Diencephalon (tissue), 1 donor: ENCODE measurements around the gene SEMA4F. TPM values are rescaled to one million over a fixed set of nuclear protein-coding genes. Genes with fewer than 3 reads are reported as not detected.

Source experiments
- total RNA-seq: library from RNA; depleted of rRNA; stranded (reverse); fragments of >200 nt; gene quantifications from one replicate; pipeline ENCODE4 v1.2.3, GENCODE V29; 2014

Gene SEMA4F, protein sequence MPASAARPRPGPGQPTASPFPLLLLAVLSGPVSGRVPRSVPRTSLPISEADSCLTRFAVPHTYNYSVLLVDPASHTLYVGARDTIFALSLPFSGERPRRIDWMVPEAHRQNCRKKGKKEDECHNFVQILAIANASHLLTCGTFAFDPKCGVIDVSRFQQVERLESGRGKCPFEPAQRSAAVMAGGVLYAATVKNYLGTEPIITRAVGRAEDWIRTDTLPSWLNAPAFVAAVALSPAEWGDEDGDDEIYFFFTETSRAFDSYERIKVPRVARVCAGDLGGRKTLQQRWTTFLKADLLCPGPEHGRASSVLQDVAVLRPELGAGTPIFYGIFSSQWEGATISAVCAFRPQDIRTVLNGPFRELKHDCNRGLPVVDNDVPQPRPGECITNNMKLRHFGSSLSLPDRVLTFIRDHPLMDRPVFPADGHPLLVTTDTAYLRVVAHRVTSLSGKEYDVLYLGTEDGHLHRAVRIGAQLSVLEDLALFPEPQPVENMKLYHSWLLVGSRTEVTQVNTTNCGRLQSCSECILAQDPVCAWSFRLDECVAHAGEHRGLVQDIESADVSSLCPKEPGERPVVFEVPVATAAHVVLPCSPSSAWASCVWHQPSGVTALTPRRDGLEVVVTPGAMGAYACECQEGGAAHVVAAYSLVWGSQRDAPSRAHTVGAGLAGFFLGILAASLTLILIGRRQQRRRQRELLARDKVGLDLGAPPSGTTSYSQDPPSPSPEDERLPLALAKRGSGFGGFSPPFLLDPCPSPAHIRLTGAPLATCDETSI
- total RNA-seq = 21.0 TPM

DNA sequence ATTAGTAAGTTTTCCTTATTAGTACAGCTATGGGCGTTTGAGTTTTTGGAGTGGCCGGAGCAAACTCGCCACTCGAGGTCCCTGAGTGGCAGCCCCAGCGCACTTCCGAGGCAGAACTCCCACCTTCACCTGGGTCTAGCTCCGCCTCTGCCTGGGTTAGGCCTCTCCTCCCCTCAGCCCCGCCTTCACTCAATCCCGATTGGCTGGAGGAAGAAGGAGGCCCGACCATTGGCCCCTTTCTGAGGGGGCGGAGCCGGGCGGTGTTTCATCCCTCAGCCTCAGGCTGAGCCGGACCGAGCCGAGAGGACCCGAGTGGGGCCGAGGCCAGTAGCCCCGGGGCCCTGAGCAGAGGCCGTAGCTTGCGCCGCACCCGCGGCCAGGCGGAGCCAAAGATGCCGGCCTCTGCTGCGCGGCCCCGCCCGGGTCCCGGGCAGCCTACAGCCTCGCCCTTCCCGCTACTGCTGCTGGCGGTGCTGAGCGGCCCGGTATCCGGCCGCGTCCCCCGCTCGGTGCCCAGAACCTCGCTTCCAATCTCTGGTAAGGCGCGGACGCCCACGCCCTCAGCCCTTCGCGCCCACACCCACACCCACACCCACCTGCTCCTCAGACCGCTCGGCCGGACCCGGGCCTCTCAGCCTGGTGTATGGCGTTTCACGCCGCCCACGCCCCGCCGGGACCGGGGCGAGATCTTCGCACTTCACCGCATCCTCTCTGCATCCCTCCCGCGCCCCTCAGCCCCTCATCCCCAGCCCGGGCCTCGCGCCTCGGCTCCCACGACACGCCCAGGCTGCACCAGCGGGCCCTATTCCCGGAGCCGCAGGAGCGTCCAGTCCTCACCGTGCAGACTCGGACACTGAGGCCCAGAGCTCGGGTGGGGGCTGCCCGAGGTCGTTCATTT lies at the start of gene SEMA4F:
SEMA4F (plus strand) TSS at position 263 of the 898 bp plus-strand sequence; CDS start at position 393, 130 bp downstream.

DNA sequence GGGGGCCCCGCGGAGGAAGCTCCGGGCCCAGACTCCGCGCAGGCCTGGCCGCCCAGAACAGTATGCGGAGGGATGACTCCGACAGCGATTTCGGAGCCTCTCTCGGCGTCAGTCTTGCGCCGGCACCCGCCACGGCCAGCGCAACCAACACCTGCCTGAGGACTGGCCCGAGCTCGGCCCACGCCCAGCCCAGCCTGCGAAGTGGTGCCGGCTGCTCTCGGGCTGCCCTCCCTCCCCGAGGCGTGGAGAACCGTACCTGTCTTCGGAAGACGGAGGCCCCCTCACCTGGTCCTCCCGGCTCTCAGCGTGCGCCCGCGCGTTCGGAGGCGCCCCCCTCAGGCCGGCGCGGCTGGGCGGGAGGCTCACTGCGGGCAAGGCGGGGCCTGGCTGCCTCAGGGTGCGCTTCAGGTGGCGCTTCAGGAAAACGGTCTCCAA lies 6.0 kb upstream of the SEMA4F start, which contains the start of gene M1AP:
M1AP (minus strand) TSS at position 322 of the 435 bp plus-strand sequence. CDS start 8,055 bp downstream, outside the sequence.

Other genes with a start within 250 kb of the SEMA4F start
- gene C2orf81, start 232.6 kb upstream of the SEMA4F start, total RNA-seq = 0.92 TPM
- 34.4 TPM for gene WDR54, start 232.5 kb upstream of the SEMA4F start, total RNA-seq
- 11.1 TPM for gene RTKN, start 212.3 kb upstream of the SEMA4F start, total RNA-seq
- 10.1 TPM for gene INO80B, start 199.2 kb upstream of the SEMA4F start, total RNA-seq
- gene WBP1, start 195.8 kb upstream of the SEMA4F start, total RNA-seq = 26.5 TPM
- gene MOGS, start 188.9 kb upstream of the SEMA4F start, total RNA-seq = 23.1 TPM
- 15.0 TPM for gene MRPL53, start 181.6 kb upstream of the SEMA4F start, total RNA-seq
- gene CCDC142, start 171.2 kb upstream of the SEMA4F start, total RNA-seq = 31.1 TPM
- 11.8 TPM for gene TTC31, start 171.2 kb upstream of the SEMA4F start, total RNA-seq
- not detected for gene LBX2, start 154.6 kb upstream of the SEMA4F start, total RNA-seq
- 9.5 TPM for gene PCGF1, start 146.6 kb upstream of the SEMA4F start, total RNA-seq
- not detected for gene TLX2, start 139.8 kb upstream of the SEMA4F start, total RNA-seq
- not detected for gene DQX1, start 128.0 kb upstream of the SEMA4F start, total RNA-seq
- gene AUP1, start 124.5 kb upstream of the SEMA4F start, total RNA-seq = 48.2 TPM
- 46.1 TPM for gene HTRA2, start 124.3 kb upstream of the SEMA4F start, total RNA-seq
- gene LOXL3, start 100.3 kb upstream of the SEMA4F start, total RNA-seq = 6.7 TPM
- gene DOK1, start 99.5 kb upstream of the SEMA4F start, total RNA-seq = 5.3 TPM
- gene M1AP, start 5.9 kb upstream of the SEMA4F start, total RNA-seq = 2.3 TPM
- 4.2 TPM for gene HK2, start 179.9 kb downstream of the SEMA4F start, total RNA-seq